Measurements from ENCODE around the gene CHMP1B.
A peak's percentile ranks its signal among the peaks of the same experiment; 100 is the strongest.
"Not testable (repeated sequence)": the region's sequence is repeated elsewhere in the genome, so short reads cannot be mapped to it uniquely, and the experiment has no call there.

CHMP1B gene

GRCh38 chr18:11840493-11840892 is 10.7 kb upstream of the CHMP1B start:
- no peak for DNase-seq (ENCODE audit: low read depth in 2 of 2)

DNA sequence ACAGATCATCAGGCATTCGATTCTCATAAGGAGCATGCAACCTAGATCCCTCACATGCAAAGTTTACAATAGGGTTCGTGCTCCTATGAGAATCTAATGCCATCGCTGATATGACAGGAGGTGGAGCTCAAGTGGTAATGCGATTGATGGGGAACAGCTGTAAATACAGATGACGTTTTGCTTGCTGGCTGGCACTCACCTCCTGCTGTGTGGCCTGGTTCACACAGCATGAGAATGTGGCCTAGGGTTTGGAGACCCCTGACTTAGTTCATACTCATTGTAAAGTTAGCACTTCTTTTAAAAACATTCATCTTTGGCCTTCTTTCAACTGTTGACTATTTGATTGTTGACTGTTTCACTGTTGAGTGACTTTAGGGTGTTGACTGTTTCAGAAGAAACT is 8.7 kb upstream of the CHMP1B start:
- no peak for DNase-seq (ENCODE audit: low read depth in 2 of 2)

GRCh38 chr18:11844436-11844835 is 6.8 kb upstream of the CHMP1B start:
- no peak for DNase-seq (ENCODE audit: low read depth in 2 of 2)

- no peak for DNase-seq (ENCODE audit: low read depth in 2 of 2)
Measured at GRCh38 chr18:11845654-11846053, 5.6 kb upstream of the CHMP1B start.

GRCh38 chr18:11847811-11848210 is 3.4 kb upstream of the CHMP1B start:
- DNase-seq (ENCODE audit: low read depth in 2 of 2): no peak

DNA sequence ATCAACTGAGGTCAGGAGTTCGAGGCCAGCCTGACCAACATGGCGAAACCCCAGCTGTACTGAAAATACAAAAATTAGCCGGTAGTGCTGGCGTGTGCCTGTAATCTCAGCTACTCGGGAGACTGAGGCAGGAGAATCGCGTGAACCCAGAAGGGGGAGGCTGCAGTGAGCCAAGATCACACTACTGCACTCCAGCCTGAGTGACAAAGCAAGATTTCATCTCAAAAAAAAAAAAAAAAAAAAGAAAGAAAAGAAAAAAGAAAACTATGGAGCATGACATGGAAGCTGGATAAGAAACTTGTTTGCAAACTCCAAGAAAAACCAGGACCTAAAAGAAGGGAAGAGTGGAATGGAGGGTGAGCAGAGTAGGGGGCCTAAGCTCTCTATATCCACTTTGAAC is 1.9 kb upstream of the CHMP1B start:
- no peak for DNase-seq (ENCODE audit: low read depth in 2 of 2)

- peak; percentile 23 to 28 for DNase-seq (ENCODE audit: low read depth in 2 of 2)
Measured at GRCh38 chr18:11849841-11850634, 1.2 kb upstream of the CHMP1B start.

GRCh38 chr18:11850821-11851145 is 430 bp upstream of the CHMP1B start:
- DNase-seq (ENCODE audit: low read depth in 2 of 2): no peak

DNA sequence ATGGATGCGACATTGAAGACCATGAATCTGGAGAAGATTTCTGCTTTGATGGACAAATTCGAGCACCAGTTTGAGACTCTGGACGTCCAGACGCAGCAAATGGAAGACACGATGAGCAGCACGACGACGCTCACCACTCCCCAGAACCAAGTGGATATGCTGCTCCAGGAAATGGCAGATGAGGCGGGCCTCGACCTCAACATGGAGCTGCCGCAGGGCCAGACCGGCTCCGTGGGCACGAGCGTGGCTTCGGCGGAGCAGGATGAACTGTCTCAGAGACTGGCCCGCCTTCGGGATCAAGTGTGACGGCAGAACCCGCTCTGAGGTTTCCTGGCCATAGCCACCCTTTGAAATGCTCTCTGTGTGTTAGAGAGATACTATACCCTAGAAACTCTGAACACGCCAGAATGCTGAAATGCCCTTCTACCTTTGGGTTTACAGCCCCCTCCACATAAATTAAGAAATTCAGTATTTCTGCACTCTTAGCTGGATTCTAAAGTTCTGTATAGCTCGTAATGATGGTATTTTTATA is 659 bp downstream of the CHMP1B start:
- peak in 1 of 2 donors; percentile 14 for DNase-seq (ENCODE audit: low read depth in 2 of 2)

DNA sequence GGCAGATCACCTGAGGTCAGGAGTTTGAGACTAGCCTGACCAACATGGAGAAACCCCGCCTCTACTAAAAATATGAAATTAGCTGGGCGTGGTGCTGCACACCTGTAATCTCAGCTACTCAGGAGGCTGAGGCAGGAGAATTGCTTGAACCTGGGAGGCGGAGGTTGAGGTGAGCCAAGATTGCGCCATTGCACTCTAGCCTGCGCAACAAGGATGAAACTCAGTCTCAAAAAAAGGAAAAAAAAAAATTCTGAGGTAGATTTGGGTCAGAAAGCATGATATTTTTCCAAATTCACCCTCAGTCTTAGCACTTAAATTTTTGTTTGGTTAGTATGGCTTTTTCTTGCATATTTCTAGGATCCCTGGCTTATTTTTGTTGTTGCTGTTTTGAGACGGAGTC is 3.3 kb downstream of the CHMP1B start:
- not testable (repeated sequence) for DNase-seq (ENCODE audit: low read depth in 2 of 2)

- DNase-seq (ENCODE audit: low read depth in 2 of 2): no peak
Measured at GRCh38 chr18:11857177-11857887, 6.1 kb downstream of the CHMP1B start.

DNA sequence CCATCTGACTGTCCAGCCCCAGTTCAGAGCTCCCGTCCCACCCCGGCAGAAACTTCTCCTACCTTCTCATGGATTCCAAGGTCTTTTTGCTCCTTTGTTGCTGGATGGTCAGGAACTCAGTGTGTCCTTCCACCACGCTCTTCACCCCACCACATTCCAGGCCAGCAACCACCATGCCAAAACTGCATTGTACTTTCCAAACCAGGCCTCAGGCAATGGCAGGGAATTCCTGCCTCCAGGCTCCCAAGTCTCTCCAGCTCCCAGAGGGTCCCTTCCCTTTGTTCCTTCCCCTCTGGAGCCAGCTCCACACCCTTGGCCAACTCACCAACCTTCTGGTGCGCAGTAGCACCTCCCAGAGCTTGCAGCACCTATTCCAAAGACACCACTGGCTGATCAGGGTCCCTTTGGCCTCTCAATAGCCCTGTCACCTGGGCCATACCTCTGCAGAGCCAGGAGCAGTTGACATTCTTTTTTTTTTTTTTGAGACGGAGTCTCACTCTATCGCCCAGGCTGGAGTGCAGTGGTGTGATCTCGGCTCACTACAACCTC is 8.1 kb downstream of the CHMP1B start:
- no peak for DNase-seq (ENCODE audit: low read depth in 2 of 2)

GRCh38 chr18:11859903-11860407 is 8.7 kb downstream of the CHMP1B start:
- no peak for DNase-seq (ENCODE audit: low read depth in 2 of 2)

DNA sequence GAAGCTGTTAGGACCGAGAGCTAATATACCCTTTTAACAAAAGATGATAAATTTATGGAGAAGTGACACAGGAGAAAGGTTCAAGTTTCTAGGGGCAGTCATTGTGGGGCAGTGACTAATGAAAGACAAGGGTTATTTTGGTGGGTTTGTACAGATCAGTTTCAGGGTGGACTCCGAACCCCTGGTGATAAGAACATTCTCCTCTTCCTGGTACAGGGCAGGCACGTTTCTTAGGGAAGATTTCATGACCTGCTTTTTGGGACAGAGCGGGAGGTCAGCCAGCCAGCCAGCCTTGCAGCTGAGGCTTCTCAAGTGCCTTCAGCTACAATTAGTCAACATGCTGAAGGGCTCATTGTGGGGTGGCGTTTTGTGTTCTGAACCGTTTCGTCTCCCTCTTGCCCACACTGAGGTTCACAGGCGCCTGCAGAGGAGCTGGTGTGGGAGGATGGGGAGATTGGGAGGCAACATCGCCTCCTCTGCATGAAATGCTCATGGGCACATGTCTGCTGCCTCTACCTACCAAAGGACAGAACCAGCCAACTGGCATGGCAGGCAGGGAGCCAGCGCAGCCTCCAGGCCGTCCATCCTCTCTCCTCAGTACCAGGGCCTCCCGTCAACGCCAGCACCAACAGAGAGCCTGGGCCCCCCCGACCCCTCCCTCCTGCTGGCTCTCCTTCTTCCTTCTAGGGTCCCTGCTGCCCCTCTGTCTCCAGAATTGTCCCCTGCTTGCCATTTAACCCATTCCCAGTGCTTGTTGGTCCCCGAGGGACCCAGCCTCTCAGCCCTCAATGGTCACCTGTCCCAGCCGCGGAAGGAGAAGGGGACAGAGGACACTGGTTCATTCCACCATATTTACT is 9.6 kb downstream of the CHMP1B start:
- DNase-seq (ENCODE audit: low read depth in 2 of 2): no peak

GRCh38 chr18:11861583-11862288 is 10.5 kb downstream of the CHMP1B start:
- DNase-seq (ENCODE audit: low read depth in 2 of 2): no peak

DNA sequence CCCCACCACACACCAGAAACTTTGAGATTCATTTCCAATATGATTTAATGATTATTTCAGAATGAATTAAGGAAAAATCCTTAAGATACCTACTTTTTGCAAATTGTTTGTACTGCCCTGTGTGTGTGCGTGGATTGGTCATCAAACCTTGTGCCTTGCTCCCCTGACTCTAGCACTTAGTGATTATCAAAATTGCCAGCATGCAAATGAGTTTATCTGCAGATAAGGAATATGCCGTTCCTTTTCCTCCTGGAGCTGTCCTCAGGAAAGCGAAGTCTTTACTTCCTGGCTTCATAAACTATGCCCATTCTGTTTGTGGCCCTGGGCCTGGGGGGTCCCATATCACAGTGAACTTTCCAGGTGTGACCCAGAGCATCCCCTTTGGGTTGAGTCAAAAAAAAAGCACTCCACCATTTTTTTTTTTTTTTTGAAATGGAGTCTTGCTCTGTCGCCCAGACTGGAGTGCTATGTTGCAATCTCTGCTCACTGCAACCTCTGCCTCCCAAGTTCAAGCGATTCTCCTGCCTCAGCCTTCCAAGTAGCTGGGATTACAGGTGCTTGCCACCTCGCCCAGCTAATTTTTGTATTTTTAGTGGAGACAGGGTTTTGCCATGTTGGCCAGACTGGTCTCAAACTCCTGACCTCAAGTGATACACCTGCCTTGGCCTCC is 11.4 kb downstream of the CHMP1B start:
- DNase-seq (ENCODE audit: low read depth in 2 of 2): no peak

DNA sequence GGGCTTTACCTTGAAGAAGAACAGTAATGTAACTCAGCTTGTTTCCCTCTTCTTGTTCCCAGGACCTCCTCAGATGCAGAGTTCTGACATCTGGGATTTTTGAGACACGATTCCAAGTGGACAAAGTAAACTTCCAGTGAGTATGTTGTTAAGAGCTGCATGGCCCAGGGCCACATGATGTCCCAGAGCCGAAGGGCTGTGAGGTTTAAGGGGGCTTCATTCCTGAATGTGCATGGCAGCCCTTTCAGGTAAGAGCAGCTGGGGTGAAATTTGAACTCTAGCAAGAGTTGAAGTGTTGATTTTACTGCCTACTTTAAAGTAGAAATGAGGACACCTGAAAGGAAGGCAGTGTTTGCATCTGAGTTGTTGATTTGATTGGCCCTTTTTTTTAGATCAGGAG is 13.3 kb downstream of the CHMP1B start:
- DNase-seq (ENCODE audit: low read depth in 2 of 2): no peak

DNA sequence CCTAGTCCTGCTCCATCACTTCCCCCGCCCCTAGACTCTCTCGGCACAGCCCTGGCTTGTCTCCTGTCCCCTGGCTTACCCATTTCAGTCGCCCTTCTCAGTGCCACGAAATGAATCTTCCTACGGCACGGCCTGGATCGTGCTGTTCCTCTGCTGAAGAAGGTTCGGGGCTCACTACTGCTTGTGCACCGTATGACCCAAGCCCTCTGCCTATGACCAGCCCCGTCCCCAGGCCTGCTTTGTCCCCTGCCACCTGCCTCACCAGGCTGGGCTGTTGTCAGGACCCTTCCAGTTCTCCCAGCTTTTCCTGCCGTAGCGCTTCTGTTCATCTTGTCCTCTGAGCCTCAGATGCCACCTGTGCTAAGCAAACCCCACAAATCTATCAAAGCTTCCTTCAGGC is 13.9 kb downstream of the CHMP1B start:
- DNase-seq (ENCODE audit: low read depth in 2 of 2): no peak

- no peak for DNase-seq (ENCODE audit: low read depth in 2 of 2)
Measured at GRCh38 chr18:11866329-11866728, 15.1 kb downstream of the CHMP1B start.

DNA sequence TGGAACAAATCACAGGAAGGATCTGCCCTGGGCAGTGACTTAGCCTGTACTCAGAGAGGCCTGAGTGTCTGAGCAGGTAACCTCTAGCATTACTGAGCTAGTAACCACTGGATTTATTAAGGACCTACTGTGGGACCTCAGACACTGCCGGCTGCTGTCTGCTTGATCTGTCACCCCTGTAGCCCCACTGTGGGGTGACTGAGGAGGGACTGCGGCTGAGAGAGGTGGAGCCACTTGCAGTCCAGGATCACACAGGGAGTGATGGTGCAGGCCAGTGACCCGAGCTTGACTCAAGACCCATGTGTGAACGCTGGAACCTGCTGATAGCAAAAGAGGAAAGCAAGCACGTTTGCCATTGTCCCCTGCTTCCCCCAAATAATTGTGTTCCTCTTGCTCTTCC is 15.6 kb downstream of the CHMP1B start:
- no peak for DNase-seq (ENCODE audit: low read depth in 2 of 2)

GRCh38 chr18:11868230-11868629 is 17.0 kb downstream of the CHMP1B start:
- no peak for DNase-seq (ENCODE audit: low read depth in 2 of 2)

All from activated CD8-positive, alpha-beta memory T cell treated with anti-CD3 and anti-CD28 coated beads for 4 hours (primary cell).